HEK293 (cell line): Measurements from ENCODE around the gene PARK7.

Experiments
- BCL6B ChIP-seq: fragments of 450-650 bp; formaldehyde crosslinking; IDR thresholded peaks from 2 replicates; pipeline ENCODE4 v1.5.1; 2017; ENCODE audit warnings: missing biosample characterization, missing genetic modification characterization
- ELK4 ChIP-seq: IDR thresholded peaks from 2 replicates; pipeline ENCODE4 v1.6.1; 2011; ENCODE audit warnings: mild to moderate bottlenecking, low read depth, low read length, borderline replicate concordance
- GLIS2 ChIP-seq: fragments of 450-650 bp; formaldehyde crosslinking; IDR thresholded peaks from 2 replicates; pipeline ENCODE4 v1.5.1; 2016; ENCODE audit warnings: missing biosample characterization, missing genetic modification characterization
- HOXC10 ChIP-seq: sonication (generic); formaldehyde crosslinking; IDR thresholded peaks from 2 replicates; pipeline ENCODE4 v1.8.1; 2023; ENCODE audit warnings: mild to moderate bottlenecking, missing genetic modification reagents
- KLF16 ChIP-seq: fragments of 450-650 bp; formaldehyde crosslinking; IDR thresholded peaks from 2 replicates; pipeline ENCODE4 v1.5.1; 2017; ENCODE audit warnings: missing biosample characterization, missing genetic modification characterization
- ZBTB17 ChIP-seq: fragments of 450-650 bp; formaldehyde crosslinking; IDR thresholded peaks from 2 replicates; pipeline ENCODE4 v1.5.1; 2016; ENCODE audit warnings: missing biosample characterization, missing genetic modification characterization
- ZBTB21 ChIP-seq: fragments of 450-650 bp; formaldehyde crosslinking; IDR thresholded peaks from 2 replicates; pipeline ENCODE4 v1.5.1; 2017; ENCODE audit warnings: missing biosample characterization, missing genetic modification characterization
- ZFP41 ChIP-seq: fragments of 450-650 bp; formaldehyde crosslinking; IDR thresholded peaks from 2 replicates; pipeline ENCODE4 v1.5.1; 2016; ENCODE audit warnings: missing biosample characterization, missing genetic modification characterization, borderline replicate concordance
- ZIC2 ChIP-seq: fragments of 450-650 bp; formaldehyde crosslinking; IDR thresholded peaks from 2 replicates; pipeline ENCODE4 v1.5.1; 2016; ENCODE audit warnings: missing biosample characterization, missing genetic modification characterization
- ZNF169 ChIP-seq: fragments of 450-650 bp; formaldehyde crosslinking; IDR thresholded peaks from 2 replicates; pipeline ENCODE4 v1.5.1; 2016; ENCODE audit warnings: missing biosample characterization, missing genetic modification characterization
- ZNF174 ChIP-seq: fragments of 450-650 bp; formaldehyde crosslinking; IDR thresholded peaks from 2 replicates; pipeline ENCODE4 v1.5.0; 2017; ENCODE audit warnings: missing biosample characterization, mild to moderate bottlenecking, missing genetic modification characterization
- ZNF18 ChIP-seq: fragments of 450-650 bp; formaldehyde crosslinking; IDR thresholded peaks from 2 replicates; pipeline ENCODE4 v1.5.1; 2016; ENCODE audit warnings: missing biosample characterization, missing genetic modification characterization
- ZNF202 ChIP-seq: fragments of 450-650 bp; formaldehyde crosslinking; IDR thresholded peaks from 2 replicates; pipeline ENCODE4 v1.5.1; 2016; ENCODE audit warnings: missing biosample characterization, missing genetic modification characterization, borderline replicate concordance
- ZNF239 ChIP-seq: fragments of 450-650 bp; formaldehyde crosslinking; IDR thresholded peaks from 2 replicates; pipeline ENCODE4 v1.5.1; 2016; ENCODE audit warnings: missing biosample characterization, missing genetic modification characterization
- ZNF37A ChIP-seq: fragments of 450-650 bp; IDR thresholded peaks from 2 replicates; pipeline ENCODE4 v1.5.1; 2018; ENCODE audit warnings: missing biosample characterization, missing genetic modification characterization
- ZNF473 ChIP-seq: fragments of 450-650 bp; formaldehyde crosslinking; IDR thresholded peaks from 2 replicates; pipeline ENCODE4 v1.5.1; 2017; ENCODE audit warnings: missing biosample characterization, missing genetic modification characterization
- ZNF501 ChIP-seq: fragments of 450-650 bp; formaldehyde crosslinking; IDR thresholded peaks from 2 replicates; pipeline ENCODE4 v1.5.1; 2016; ENCODE audit warnings: missing biosample characterization, missing genetic modification characterization
- ZNF530 ChIP-seq: fragments of 450-650 bp; formaldehyde crosslinking; IDR thresholded peaks from 2 replicates; pipeline ENCODE4 v1.5.1; 2016; ENCODE audit warnings: low read depth, missing biosample characterization, missing genetic modification characterization
- ZNF580 ChIP-seq: fragments of 450-650 bp; formaldehyde crosslinking; IDR thresholded peaks from 2 replicates; pipeline ENCODE4 v1.5.1; 2016; ENCODE audit warnings: missing biosample characterization, missing genetic modification characterization
- ZNF596 ChIP-seq: fragments of 450-650 bp; IDR thresholded peaks from 2 replicates; pipeline ENCODE4 v1.5.0; 2018; ENCODE audit warnings: missing biosample characterization, mild to moderate bottlenecking, missing genetic modification characterization, moderate library complexity
- ZNF600 ChIP-seq: fragments of 450-650 bp; formaldehyde crosslinking; IDR thresholded peaks from 2 replicates; pipeline ENCODE4 v1.5.1; 2016; ENCODE audit warnings: missing biosample characterization, missing genetic modification characterization
- ZNF623 ChIP-seq: fragments of 450-650 bp; formaldehyde crosslinking; IDR thresholded peaks from 2 replicates; pipeline ENCODE4 v1.5.1; 2016; ENCODE audit warnings: missing biosample characterization, missing genetic modification characterization
- ZNF624 ChIP-seq: fragments of 450-650 bp; formaldehyde crosslinking; IDR thresholded peaks from 2 replicates; pipeline ENCODE4 v1.5.1; 2017; ENCODE audit warnings: missing biosample characterization, missing genetic modification characterization
- ZNF670 ChIP-seq: fragments of 450-650 bp; formaldehyde crosslinking; IDR thresholded peaks from 2 replicates; pipeline ENCODE4 v1.5.1; 2016; ENCODE audit warnings: missing biosample characterization, missing genetic modification characterization, low read depth
- ZNF707 ChIP-seq: fragments of 450-650 bp; formaldehyde crosslinking; IDR thresholded peaks from 2 replicates; pipeline ENCODE4 v1.5.1; 2016; ENCODE audit warnings: missing biosample characterization, missing genetic modification characterization
- ZNF76 ChIP-seq: fragments of 450-650 bp; formaldehyde crosslinking; IDR thresholded peaks from 2 replicates; pipeline ENCODE4; 2016; ENCODE audit warnings: low read depth, missing biosample characterization, missing genetic modification characterization, borderline replicate concordance
- ZNF791 ChIP-seq: fragments of 450-650 bp; formaldehyde crosslinking; IDR thresholded peaks from 2 replicates; pipeline ENCODE4 v1.5.1; 2016; ENCODE audit warnings: missing biosample characterization, missing genetic modification characterization
- TF ChIP-seq, protein P1 (sequence below): fragments of 450-650 bp; formaldehyde crosslinking; IDR thresholded peaks from 2 replicates; pipeline ENCODE4 v1.5.1; 2017; ENCODE audit warnings: missing biosample characterization, missing genetic modification characterization
- TF ChIP-seq, protein P2 (sequence below): fragments of 450-650 bp; formaldehyde crosslinking; IDR thresholded peaks from 2 replicates; pipeline ENCODE4 v1.5.1; 2016; ENCODE audit warnings: missing biosample characterization, missing genetic modification characterization
- TF ChIP-seq, protein P3 (sequence below): fragments of 450-650 bp; formaldehyde crosslinking; IDR thresholded peaks from 2 replicates; pipeline ENCODE4 v1.5.1; 2016; ENCODE audit warnings: missing biosample characterization, missing genetic modification characterization

Gene PARK7

DNA sequence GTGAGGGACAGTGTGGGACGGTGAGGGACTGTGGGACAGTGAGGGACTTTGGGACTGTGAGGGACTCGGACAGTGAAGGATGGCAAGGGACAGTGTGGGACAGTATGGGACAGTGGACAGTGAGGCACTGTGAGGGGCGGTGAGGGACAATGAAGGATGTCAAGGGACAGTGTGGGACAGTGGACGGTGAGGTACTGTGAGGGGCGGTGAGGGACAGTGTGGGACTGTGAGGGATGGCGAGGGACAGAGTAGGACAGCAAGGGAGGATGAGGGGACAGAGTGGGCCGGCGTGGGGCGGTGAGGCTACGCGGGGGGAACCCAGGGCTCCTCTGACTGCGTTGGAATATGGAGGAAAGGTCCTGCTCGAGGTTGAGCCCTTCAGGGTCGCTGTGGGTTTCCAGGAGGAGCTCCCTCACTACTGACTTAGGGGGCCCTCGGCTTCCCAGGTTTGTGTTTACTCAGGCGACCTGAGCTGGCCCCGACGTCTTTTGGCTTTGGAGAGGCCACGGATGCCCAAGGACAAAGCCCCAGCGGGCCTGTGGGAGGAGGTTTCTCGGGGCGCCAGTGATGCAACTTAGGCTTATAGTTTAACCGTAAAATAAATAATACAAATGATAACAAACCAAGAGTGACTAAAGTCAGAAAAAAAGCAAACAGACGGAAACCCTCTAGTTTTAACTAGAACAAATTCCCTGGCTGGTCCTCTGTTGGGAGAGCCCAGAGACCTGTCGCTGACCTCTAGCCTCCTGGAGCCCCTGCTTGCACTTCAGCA is 65.7 kb downstream of the PARK7 start (continued):
- no peak for TF ChIP-seq ZNF596 (tag by site-specific recombination)
- no peak for TF ChIP-seq ZIC2 (tag by site-specific recombination)
- TF ChIP-seq, protein P1, sequence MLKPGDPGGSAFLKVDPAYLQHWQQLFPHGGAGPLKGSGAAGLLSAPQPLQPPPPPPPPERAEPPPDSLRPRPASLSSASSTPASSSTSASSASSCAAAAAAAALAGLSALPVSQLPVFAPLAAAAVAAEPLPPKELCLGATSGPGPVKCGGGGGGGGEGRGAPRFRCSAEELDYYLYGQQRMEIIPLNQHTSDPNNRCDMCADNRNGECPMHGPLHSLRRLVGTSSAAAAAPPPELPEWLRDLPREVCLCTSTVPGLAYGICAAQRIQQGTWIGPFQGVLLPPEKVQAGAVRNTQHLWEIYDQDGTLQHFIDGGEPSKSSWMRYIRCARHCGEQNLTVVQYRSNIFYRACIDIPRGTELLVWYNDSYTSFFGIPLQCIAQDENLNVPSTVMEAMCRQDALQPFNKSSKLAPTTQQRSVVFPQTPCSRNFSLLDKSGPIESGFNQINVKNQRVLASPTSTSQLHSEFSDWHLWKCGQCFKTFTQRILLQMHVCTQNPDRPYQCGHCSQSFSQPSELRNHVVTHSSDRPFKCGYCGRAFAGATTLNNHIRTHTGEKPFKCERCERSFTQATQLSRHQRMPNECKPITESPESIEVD (tag by site-specific recombination): no peak
- TF ChIP-seq HOXC10 (CRISPR knock-in tag): no peak
- TF ChIP-seq ZNF707 (tag by site-specific recombination): no peak; the same call in 1 of the 2 replicates
- no peak for TF ChIP-seq GLIS2 (tag by site-specific recombination)
- no peak for TF ChIP-seq ZNF174
- no peak for TF ChIP-seq ZNF202 (tag by site-specific recombination)
- 0 out of 2 replicates have a peak, but pooled peaks have one; percentile 62 for TF ChIP-seq ZNF169 (tag by site-specific recombination)
- TF ChIP-seq, protein P2, sequence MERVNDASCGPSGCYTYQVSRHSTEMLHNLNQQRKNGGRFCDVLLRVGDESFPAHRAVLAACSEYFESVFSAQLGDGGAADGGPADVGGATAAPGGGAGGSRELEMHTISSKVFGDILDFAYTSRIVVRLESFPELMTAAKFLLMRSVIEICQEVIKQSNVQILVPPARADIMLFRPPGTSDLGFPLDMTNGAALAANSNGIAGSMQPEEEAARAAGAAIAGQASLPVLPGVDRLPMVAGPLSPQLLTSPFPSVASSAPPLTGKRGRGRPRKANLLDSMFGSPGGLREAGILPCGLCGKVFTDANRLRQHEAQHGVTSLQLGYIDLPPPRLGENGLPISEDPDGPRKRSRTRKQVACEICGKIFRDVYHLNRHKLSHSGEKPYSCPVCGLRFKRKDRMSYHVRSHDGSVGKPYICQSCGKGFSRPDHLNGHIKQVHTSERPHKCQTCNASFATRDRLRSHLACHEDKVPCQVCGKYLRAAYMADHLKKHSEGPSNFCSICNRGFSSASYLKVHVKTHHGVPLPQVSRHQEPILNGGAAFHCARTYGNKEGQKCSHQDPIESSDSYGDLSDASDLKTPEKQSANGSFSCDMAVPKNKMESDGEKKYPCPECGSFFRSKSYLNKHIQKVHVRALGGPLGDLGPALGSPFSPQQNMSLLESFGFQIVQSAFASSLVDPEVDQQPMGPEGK (tag by site-specific recombination): peak; percentile 74
- TF ChIP-seq ZBTB21 (tag by site-specific recombination): no peak
- no peak for TF ChIP-seq ZNF530 (tag by site-specific recombination)
- no peak for TF ChIP-seq ZNF624 (tag by site-specific recombination)
- TF ChIP-seq, protein P3, sequence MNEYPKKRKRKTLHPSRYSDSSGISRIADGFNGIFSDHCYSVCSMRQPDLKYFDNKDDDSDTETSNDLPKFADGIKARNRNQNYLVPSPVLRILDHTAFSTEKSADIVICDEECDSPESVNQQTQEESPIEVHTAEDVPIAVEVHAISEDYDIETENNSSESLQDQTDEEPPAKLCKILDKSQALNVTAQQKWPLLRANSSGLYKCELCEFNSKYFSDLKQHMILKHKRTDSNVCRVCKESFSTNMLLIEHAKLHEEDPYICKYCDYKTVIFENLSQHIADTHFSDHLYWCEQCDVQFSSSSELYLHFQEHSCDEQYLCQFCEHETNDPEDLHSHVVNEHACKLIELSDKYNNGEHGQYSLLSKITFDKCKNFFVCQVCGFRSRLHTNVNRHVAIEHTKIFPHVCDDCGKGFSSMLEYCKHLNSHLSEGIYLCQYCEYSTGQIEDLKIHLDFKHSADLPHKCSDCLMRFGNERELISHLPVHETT (tag by site-specific recombination): 0 out of 2 replicates have a peak, but pooled peaks have one; percentile 4
- TF ChIP-seq ZNF791 (tag by site-specific recombination): 0 out of 2 replicates have a peak, but pooled peaks have one; percentile 58
- no peak; the same call in 1 of the 2 replicates for TF ChIP-seq ZNF76
- TF ChIP-seq ZNF580: no peak
- TF ChIP-seq ZNF501 (tag by site-specific recombination): no peak
- peak; percentile 82 for TF ChIP-seq ZNF600 (tag by site-specific recombination)
- no peak for TF ChIP-seq ZNF239
- TF ChIP-seq ZBTB17 (tag by site-specific recombination): no peak
- no peak for TF ChIP-seq BCL6B (tag by site-specific recombination)
- TF ChIP-seq ZNF623 (tag by site-specific recombination): no peak
- no peak for TF ChIP-seq ELK4
- TF ChIP-seq ZNF18 (tag by site-specific recombination): no peak
- no peak for TF ChIP-seq ZNF37A (tag by site-specific recombination)
- TF ChIP-seq ZNF670 (tag by site-specific recombination): no peak
- TF ChIP-seq ZNF473: no peak
- TF ChIP-seq KLF16 (tag by site-specific recombination): no peak
- no peak for TF ChIP-seq ZFP41 (tag by site-specific recombination)
